GM12878 (cell line): Measurements from ENCODE around the gene NOS1. TPM values are rescaled to one million over a fixed set of nuclear protein-coding genes. Genes with fewer than 3 reads are reported as not detected.

Source experiments
- ATAC-seq: fragments of 200-7000 bp; cut with Tn5 transposase; 3 replicates; pipeline ENCODE4 v1.9.1; 2020; ENCODE audit warnings: mild to moderate bottlenecking, moderate library complexity
- BruUV-seq: library from RNA; stranded (reverse); fragments of 400-500 nt; replicated peaks from 2 replicates; lab custom pipeline; 2021; lab: Mats Ljungman, UMichigan
- CTCF ChIA-PET: fragments of 300-600 bp; sonication (Branson Sonifier 250); formaldehyde crosslinking; extraction: SDS; loops from one replicate; lab custom pipeline; 2021; ENCODE audit warnings: inconsistent platforms; lab: Yijun Ruan, JAX
- POLR2A ChIA-PET: fragments of 350-600 bp; formaldehyde crosslinking; extraction: SDS; loops from one replicate; lab custom pipeline; 2021; ENCODE audit warnings: inconsistent platforms; lab: Charles Lee
- RAD21 ChIA-PET: fragments of 300-600 bp; sonication (Branson Sonifier 250); formaldehyde crosslinking; loops from one replicate; lab custom pipeline; 2023; ENCODE audit warnings: antibody characterized with exemption; ENCODE audit not compliant: unreplicated experiment; lab: Charles Lee
- SMC1A ChIA-PET: fragments of 300-600 bp; sonication (Branson Sonifier 250); formaldehyde crosslinking; loops from one replicate; lab custom pipeline; 2023; ENCODE audit not compliant: unreplicated experiment, uncharacterized antibody; lab: Charles Lee
- DNase-seq: peaks from one replicate; pipeline ENCODE4 v3.0.0-alpha.2; 2011; ENCODE audit warnings: low read depth, low spot score
- FAIRE-seq: peaks from 3 replicates; lab custom pipeline; 2011; peaks lifted over from hg19 to GRCh38; lab: Jason Lieb, UNC
- H2AFZ ChIP-seq: 2 replicates; pipeline ENCODE4 v1.6.0; 2011; ENCODE audit warnings: low read depth, low read length, control low read depth; ENCODE audit not compliant: control insufficient read depth
- H3K27ac ChIP-seq: 2 replicates; pipeline ENCODE4 v1.5.1; 2011; ENCODE audit warnings: control low read depth; ENCODE audit not compliant: control insufficient read depth, insufficient read depth
- H3K27me3 ChIP-seq, 2 experiments: replicated peaks in 1 of 2; 2 replicates each; pipeline versions ENCODE4 v1.6.0 to v1.6.1; 2011; ENCODE audit warnings: low read length in 1 of 2; ENCODE audit not compliant: control insufficient read depth in 2 of 2, insufficient read depth in 2 of 2
- H3K36me3 ChIP-seq, 2 experiments: 2 replicates each; pipeline ENCODE4 v1.5.1; 2011; ENCODE audit warnings: low read length in 1 of 2; ENCODE audit not compliant: control insufficient read depth in 2 of 2, insufficient read depth in 2 of 2
- H3K4me1 ChIP-seq: 2 replicates; pipeline ENCODE4 v1.6.1; 2011; ENCODE audit warnings: mild to moderate bottlenecking, low read length, moderate library complexity, mixed read lengths; ENCODE audit not compliant: control insufficient read depth, insufficient read depth
- H3K4me2 ChIP-seq: 2 replicates; pipeline ENCODE4 v1.6.0; 2011; ENCODE audit warnings: control low read depth; ENCODE audit not compliant: control insufficient read depth, insufficient read depth
- H3K4me3 ChIP-seq: fragments of 200-600 bp; sonication (generic); 2 replicates; pipeline ENCODE4 v1.5.1; 2016
- H3K79me2 ChIP-seq: 2 replicates; pipeline ENCODE4 v1.6.0; 2011; ENCODE audit warnings: low read length; ENCODE audit not compliant: control insufficient read depth, insufficient read depth
- H3K9ac ChIP-seq: 2 replicates; pipeline ENCODE4 v1.8.0; 2011; ENCODE audit warnings: low read length, control low read depth, mixed read lengths; ENCODE audit not compliant: control insufficient read depth, insufficient read depth
- H3K9me3 ChIP-seq: replicated peaks from 3 replicates; pipeline ENCODE4 v1.5.1; 2011; ENCODE audit warnings: mild to moderate bottlenecking, low read length; ENCODE audit not compliant: control insufficient read depth, insufficient read depth
- H4K20me1 ChIP-seq: 2 replicates; pipeline ENCODE4 v1.6.0; 2011; ENCODE audit not compliant: control insufficient read depth, insufficient read depth
- CBFB ChIP-seq: IDR thresholded peaks from 2 replicates; pipeline ENCODE4 v1.6.1; 2016; ENCODE audit warnings: antibody characterized with exemption, low read depth
- CHD2 ChIP-seq: IDR thresholded peaks from 2 replicates; pipeline ENCODE4 v1.6.1; 2011; ENCODE audit warnings: low read depth, low read length, improper control_type of control experiment, borderline replicate concordance
- CHD4 ChIP-seq: fragments of 200-600 bp; sonication (generic); IDR thresholded peaks from 2 replicates; pipeline ENCODE4 v1.6.1; 2016; ENCODE audit warnings: mild to moderate bottlenecking
- EZH2 ChIP-seq: IDR thresholded peaks from 2 replicates; pipeline ENCODE4 v1.6.1; 2012; ENCODE audit warnings: low read depth, mild to moderate bottlenecking, control low read depth, inconsistent platforms, low read length, borderline replicate concordance; ENCODE audit not compliant: control insufficient read depth
- FOXM1 ChIP-seq: IDR thresholded peaks from 2 replicates; pipeline ENCODE4 v1.6.1; 2012; ENCODE audit warnings: low read depth, mild to moderate bottlenecking, inconsistent platforms, low read length, moderate library complexity
- HCFC1 ChIP-seq: fragments of 150-350 bp; IDR thresholded peaks from 2 replicates; pipeline ENCODE4 v1.6.1; 2014; ENCODE audit warnings: low read length
- IKZF1 ChIP-seq: fragments of 450-650 bp; conservative IDR thresholded peaks from 2 replicates; pipeline ENCODE4 v1.6.1; 2017; ENCODE audit warnings: antibody characterized with exemption, mild to moderate bottlenecking
- IRF4 ChIP-seq: IDR thresholded peaks from 2 replicates; pipeline ENCODE4 v1.6.1; 2011; ENCODE audit warnings: low read depth, low read length
- NFIC ChIP-seq: IDR thresholded peaks from 2 replicates; pipeline ENCODE4 v1.6.1; 2012; ENCODE audit warnings: low read depth, mild to moderate bottlenecking, inconsistent platforms, low read length, moderate library complexity
- RELB ChIP-seq: fragments of 450-650 bp; IDR thresholded peaks from 2 replicates; pipeline ENCODE4 v1.6.1; 2017; ENCODE audit warnings: low read depth, mild to moderate bottlenecking, moderate library complexity
- RUNX3 ChIP-seq: IDR thresholded peaks from 2 replicates; pipeline ENCODE4 v1.6.1; 2012; ENCODE audit warnings: low read length, inconsistent platforms
- SMC3 ChIP-seq: IDR thresholded peaks from 2 replicates; pipeline ENCODE4 v1.6.1; 2011; ENCODE audit warnings: low read length, improper control_type of control experiment, borderline replicate concordance
- SRF ChIP-seq, 2 experiments: IDR thresholded peaks; 2 replicates each; pipeline ENCODE4 v1.6.1; 2011; ENCODE audit warnings: low read depth in 2 of 2, low read length in 2 of 2, mild to moderate bottlenecking in 1 of 2, moderate library complexity in 1 of 2
- SUZ12 ChIP-seq: fragments of 200-600 bp; sonication (generic); IDR thresholded peaks from one replicate; pipeline ENCODE4 v1.6.1; 2018; ENCODE audit warnings: antibody characterized with exemption, mild to moderate bottlenecking; ENCODE audit not compliant: unreplicated experiment
- WGBS: methylation state at CpG from one replicate; pipeline ENCODE4 v1.1.6; 2016; ENCODE audit warnings: low lambda C conversion rate; ENCODE audit not compliant: insufficient replicate concordance, insufficient coverage; ENCODE audit errors: missing lambda C conversion rate; 5-methylcytosine and 5-hydroxymethylcytosine counted together
- in situ Hi-C: fragments of 300-500 bp; cut with MboI; formaldehyde crosslinking; loops from 9 replicates; pipeline ENCODE4 v1.14.3; 2018; ENCODE audit warnings: mixed read lengths
- intact Hi-C: fragments of 100-400 bp; cut with micrococcal nuclease; formaldehyde crosslinking; loops from one replicate; pipeline ENCODE4 v1.14.2; 2022; ENCODE audit not compliant: unreplicated experiment
- polyA plus RNA-seq, 11 experiments: library from polyadenylated mRNA; depleted of rRNA in 4 of 11; unstranded in 6 of 11; stranded (reverse) in 5 of 11; fragments of >200 nt; fragmentation: Nextera tagmentation in 4 of 11; fragmentation: Illumina TruSeq in 1 of 11; extraction: Ambion mirVana in 4 of 11; extraction: Trizol in 1 of 11; gene quantifications; 1 replicate in 1 of 11; 2 replicates in 10 of 11; pipeline versions ENCODE4 v1.2.1 to v1.2.3, GENCODE V29; 2011 to 2016; ENCODE audit warnings: inconsistent platforms in 2 of 11, missing spikeins in 2 of 11, low read depth in 1 of 11
- total RNA-seq, 4 experiments: library from RNA; depleted of rRNA in 3 of 4; stranded (reverse); fragments of >200 nt in 3 of 4; fragmentation: Illumina TruSeq in 1 of 4; extraction: Trizol in 1 of 4; gene quantifications; 2 replicates each; pipeline versions ENCODE4 v1.2.1 to v1.2.3, GENCODE V29; 2013 to 2021

NOS1 gene
- total and polyA plus RNA-seq, 10 of the 15 experiments (the other 5 are each of a cell fraction or from before 2014, with no cell fraction given) = under 0.01 to 0.04 (median 0.01) TPM; not detected in 7

- TF ChIP-seq NFIC = no peak
- TF ChIP-seq, all 136 proteins: peak for 0
Measured at GRCh38 chr12:117300174-117300573, 61.3 kb downstream of the NOS1 start (continued).

GRCh38 chr12:117298648-117299225 is 62.7 kb downstream of the NOS1 start:
- Histone ChIP-seq H3K27ac (no peak overlapping the region), H2AFZ (no peak overlapping the region), H3K36me3 (no peaks in the 10 kb centered on the region), H3K9me3 (no peaks in the 10 kb centered on the region), H3K79me2 (no peaks in the 10 kb centered on the region), H4K20me1 (no peaks in the 10 kb centered on the region), H3K9ac (no peak overlapping the region), H3K4me1 (no peaks in the 10 kb centered on the region), H3K27me3 (peaks cover 0 to 3% of the 10 kb centered on the region in 2 experiments), H3K4me2 (no peak overlapping the region), H3K4me3 (no peak overlapping the region)
- RAD21 ChIA-PET = no interaction called here
- FAIRE-seq = no peak
- TF ChIP-seq SMC3 (no peak), CHD4 (no peak), FOXM1 (no peak), IKZF1 (no peak), HCFC1 (no peak), SUZ12 (no peak)
- CTCF ChIA-PET = no interaction called here
- WGBS = 50% methylated on average over 11 of the region's 11 CpGs
- no TSS peak for BruUV-seq
- SMC1A ChIA-PET = no interaction called here
- POLR2A ChIA-PET = no interaction called here
- intact Hi-C loops (no loop called here), in situ Hi-C loops (no loop called here)
- no peak for DNase-seq
- no peak for ATAC-seq

GRCh38 chr12:117298191-117298590 is 63.2 kb downstream of the NOS1 start:
- no peak for ATAC-seq
- peaks cover 0 to 4% of the 10 kb centered on the region in 2 experiments for H3K27me3 ChIP-seq
- ChIA-PET RAD21 (no interaction called here), CTCF (no interaction called here), POLR2A (no interaction called here), SMC1A (no interaction called here)
- BruUV-seq = no TSS peak
- intact Hi-C loops (no loop called here), in situ Hi-C loops (no loop called here)
- H2AFZ ChIP-seq = no peak overlapping the region
- no peaks in the 10 kb centered on the region for H3K9me3 ChIP-seq
- no peaks in the 10 kb centered on the region for H4K20me1 ChIP-seq
- no peak overlapping the region for H3K4me3 ChIP-seq
- no peak overlapping the region for H3K4me2 ChIP-seq
- DNase-seq = no peak
- H3K9ac ChIP-seq = no peak overlapping the region
- H3K27ac ChIP-seq = no peak overlapping the region
- no peak for FAIRE-seq
- H3K79me2 ChIP-seq = no peaks in the 10 kb centered on the region
- WGBS = 76% methylated on average over 7 of the region's 7 CpGs
- no peaks in the 10 kb centered on the region for H3K36me3 ChIP-seq
- H3K4me1 ChIP-seq = no peaks in the 10 kb centered on the region
- no peak for TF ChIP-seq CHD2
- no peak for TF ChIP-seq SRF (IDR thresholded peaks at IDR 0.05; ENCODE audit: low read depth in 2 of 2, low read length in 2 of 2)
- no peak for TF ChIP-seq IRF4
- TF ChIP-seq CBFB = no peak
- TF ChIP-seq EZH2 = no peak
- TF ChIP-seq RUNX3 = no peak
- TF ChIP-seq RELB = no peak
